Suppressor macrophage treated with lipopolysaccharide for 1 hour (primary cell): ENCODE measurements around the gene ACER2.
A peak's percentile ranks its signal among the peaks of the same experiment; 100 is the strongest.
"Not testable (repeated sequence)": the region's sequence is repeated elsewhere in the genome, so short reads cannot be mapped to it uniquely, and the experiment has no call there.

Source experiments
- DNase-seq, 3 donors: peaks; one replicate each; pipeline ENCODE4 v3.0.0-alpha.2; 2020 to 2022

ACER2 gene

GRCh38 chr9:19408693-19409400 is at the start of gene ACER2:
Gene ACER2 (plus strand): TSS chr9:19409009. CDS start chr9:19409085, 76 bp downstream.
- peak; percentile 88 to 96 (median 91) for DNase-seq

GRCh38 chr9:19369107-19369506 is 39.7 kb upstream of the ACER2 start:
- no peak for DNase-seq

GRCh38 chr9:19371942-19372341 is 36.9 kb upstream of the ACER2 start:
- DNase-seq: no peak

- DNase-seq: no peak
Observed at GRCh38 chr9:19372567-19372966, 36.2 kb upstream of the ACER2 start.

- DNase-seq: no peak
Observed at GRCh38 chr9:19373527-19373926, 35.3 kb upstream of the ACER2 start.

GRCh38 chr9:19375538-19375937 is 33.3 kb upstream of the ACER2 start:
- DNase-seq: no peak

GRCh38 chr9:19376931-19377330 is 31.9 kb upstream of the ACER2 start:
- DNase-seq: no peak

GRCh38 chr9:19378164-19378563 is 30.6 kb upstream of the ACER2 start:
- peak; percentile 39 to 64 (median 58) for DNase-seq

GRCh38 chr9:19378647-19379046 is 30.2 kb upstream of the ACER2 start:
- DNase-seq: no peak

- DNase-seq: peak in 1 of 3 donors; percentile 6
Observed at GRCh38 chr9:19379283-19379682, 29.5 kb upstream of the ACER2 start.

- DNase-seq: peak in 2 of 3 donors; percentile 32 to 42
Observed at GRCh38 chr9:19379697-19380046, 29.1 kb upstream of the ACER2 start.

- peak in 1 of 3 donors; percentile 5 for DNase-seq
Observed at GRCh38 chr9:19380826-19381075, 28.1 kb upstream of the ACER2 start.

- no peak for DNase-seq
Observed at GRCh38 chr9:19381656-19382055, 27.2 kb upstream of the ACER2 start.

GRCh38 chr9:19385212-19385611 is 23.6 kb upstream of the ACER2 start:
- DNase-seq: not testable (repeated sequence)

GRCh38 chr9:19385786-19386501 is 22.9 kb upstream of the ACER2 start:
- DNase-seq: no peak

GRCh38 chr9:19386502-19387044 is 22.2 kb upstream of the ACER2 start:
- DNase-seq: peak in 2 of 3 donors; percentile 11 to 17

GRCh38 chr9:19387317-19387716 is 21.5 kb upstream of the ACER2 start:
- DNase-seq: no peak

GRCh38 chr9:19389539-19389938 is 19.3 kb upstream of the ACER2 start:
- not testable (repeated sequence) for DNase-seq

GRCh38 chr9:19397845-19398244 is 11.0 kb upstream of the ACER2 start:
- DNase-seq: no peak

GRCh38 chr9:19403231-19403630 is 5.6 kb upstream of the ACER2 start:
- not testable (repeated sequence) for DNase-seq

- no peak for DNase-seq
Observed at GRCh38 chr9:19404283-19405075, 4.3 kb upstream of the ACER2 start.

- DNase-seq: no peak
Observed at GRCh38 chr9:19405771-19406170, 3.0 kb upstream of the ACER2 start.

- no peak for DNase-seq
Observed at GRCh38 chr9:19408316-19408692, 505 bp upstream of the ACER2 start.
